ENCODE data around the gene RNH1.
A peak's percentile ranks its signal among the peaks of the same experiment; 100 is the strongest.

Gene RNH1

DNA sequence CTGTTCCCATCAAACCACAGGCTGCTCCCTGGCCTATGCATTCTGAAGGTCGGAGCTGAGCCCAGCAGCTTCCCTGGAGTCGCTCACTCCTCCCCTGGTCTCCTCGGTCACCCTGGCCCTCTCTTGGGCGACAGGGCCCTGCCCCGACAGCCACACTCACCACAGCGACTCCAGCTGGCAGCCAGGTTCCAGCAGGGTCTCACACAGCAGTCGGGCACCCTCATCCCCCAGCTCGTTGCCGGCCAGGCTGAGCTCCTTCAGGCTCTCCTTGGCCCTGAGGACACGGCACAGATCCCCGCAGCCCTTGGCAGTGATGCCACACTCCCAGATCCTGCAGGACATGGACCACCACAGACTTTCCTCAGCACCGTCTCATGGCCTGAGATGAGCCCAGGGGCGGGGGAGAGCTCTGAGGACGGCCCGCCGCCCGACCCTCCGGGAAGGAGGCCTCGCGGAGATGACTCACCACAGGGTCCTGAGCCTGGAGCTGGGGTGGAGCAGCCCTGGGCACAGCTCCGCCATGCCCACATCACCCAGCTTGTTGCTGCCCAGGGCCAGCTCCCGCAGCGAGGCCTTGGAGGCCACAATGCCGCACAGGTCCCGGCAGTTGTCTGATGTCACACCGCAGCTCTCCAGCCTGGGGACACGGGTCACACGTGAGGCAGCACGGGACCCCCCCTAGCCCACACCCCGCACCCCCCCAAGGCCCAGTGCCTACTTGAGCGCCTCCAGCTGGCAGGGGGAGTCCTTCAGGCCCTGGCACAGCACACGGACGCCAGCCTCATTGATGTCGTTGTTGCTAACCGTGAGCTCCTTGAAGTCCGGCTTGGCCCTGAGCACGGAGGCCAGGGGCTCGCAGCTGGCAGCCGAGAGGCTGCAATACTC lies 8.5 kb downstream of the RNH1 start:
- Mint-ChIP-seq H3K4me3 (no peak overlapping the region), H3K27me3 (no peaks in the 10 kb centered on the region), H3K36me3 (peaks cover 70% of the 10 kb centered on the region), H3K27ac (no peak overlapping the region), H3K4me1 (peaks cover 49% of the 10 kb centered on the region), H3K9me3 (no peaks in the 10 kb centered on the region)
- ATAC-seq: no peak

DNA sequence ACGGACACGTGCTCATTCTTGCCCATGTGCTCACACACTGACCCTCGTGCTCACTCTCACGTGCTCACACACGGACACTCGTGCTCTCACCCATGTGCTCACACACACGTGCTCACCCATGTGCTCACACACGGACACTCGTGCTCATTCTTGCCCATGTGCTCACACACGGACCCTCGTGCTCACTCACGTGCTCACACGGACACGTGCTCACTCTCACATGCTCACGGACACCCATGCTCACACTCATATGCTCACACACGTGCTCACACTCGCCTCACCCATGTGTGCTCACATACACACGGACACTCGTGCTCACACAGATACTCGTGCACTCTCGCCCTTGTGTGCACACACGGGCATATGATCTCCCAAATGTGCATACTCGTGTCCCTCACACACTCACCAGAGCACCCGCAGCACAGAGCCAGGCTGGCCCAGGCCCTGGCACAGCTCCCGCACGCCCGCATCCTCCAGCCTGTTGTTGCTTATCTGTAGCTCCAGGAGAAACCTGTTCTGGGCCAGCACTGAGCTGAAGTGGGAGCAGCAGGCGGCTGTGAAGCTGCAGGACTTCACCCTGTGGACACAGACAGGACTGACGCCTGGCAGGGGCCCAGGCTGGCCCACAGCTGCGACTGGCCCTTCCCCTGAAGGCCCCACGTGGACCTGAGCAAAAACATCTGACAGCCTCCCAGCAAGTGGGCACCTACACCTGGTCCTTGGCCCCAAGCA lies 9.3 kb downstream of the RNH1 start:
- H3K9me3 Mint-ChIP-seq: no peaks in the 10 kb centered on the region
- H3K27me3 Mint-ChIP-seq: no peaks in the 10 kb centered on the region
- H3K36me3 Mint-ChIP-seq: peaks cover 74% of the 10 kb centered on the region
- no peak overlapping the region for H3K4me3 Mint-ChIP-seq
- H3K4me1 Mint-ChIP-seq: peaks cover 46% of the 10 kb centered on the region
- ATAC-seq: no peak
- H3K27ac Mint-ChIP-seq: peak overlapping the region; percentile 22

DNA sequence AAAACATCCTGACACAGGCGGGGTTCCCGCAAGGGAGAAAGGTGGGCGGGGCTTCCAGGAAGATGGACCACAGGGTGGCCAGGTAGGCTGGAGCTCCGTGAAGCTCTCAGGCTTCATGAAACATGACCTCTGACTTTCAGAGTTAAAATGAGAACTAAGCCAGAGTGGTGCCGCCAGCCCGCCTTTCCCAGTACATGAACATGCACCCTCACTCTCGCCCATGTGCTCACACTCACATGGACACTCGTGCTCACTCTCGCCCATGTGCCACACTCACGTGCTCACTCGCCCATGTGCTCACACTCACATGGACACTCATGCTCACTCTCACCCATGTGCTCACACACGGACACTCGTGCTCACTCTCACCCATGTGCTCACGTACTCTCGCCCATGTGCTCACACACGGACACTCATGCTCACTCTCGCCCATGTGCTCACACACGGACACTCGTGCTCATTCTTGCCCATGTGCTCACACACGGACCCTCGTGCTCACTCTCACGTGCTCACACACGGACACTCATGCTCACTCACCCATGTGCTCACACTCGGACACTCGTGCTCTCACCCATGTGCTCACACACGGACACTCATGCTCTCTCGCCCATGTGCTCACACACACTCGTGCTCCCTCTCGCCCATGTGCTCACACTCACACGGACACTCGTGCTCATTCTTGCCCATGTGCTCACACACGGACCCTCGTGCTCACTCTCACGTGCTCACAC lies 10.0 kb downstream of the RNH1 start:
- ATAC-seq: no peak
- H3K27me3 Mint-ChIP-seq: no peaks in the 10 kb centered on the region
- no peak overlapping the region for H3K4me3 Mint-ChIP-seq
- H3K27ac Mint-ChIP-seq: peak overlapping the region; percentile 22
- H3K4me1 Mint-ChIP-seq: peaks cover 46% of the 10 kb centered on the region
- H3K36me3 Mint-ChIP-seq: peaks cover 77% of the 10 kb centered on the region
- H3K9me3 Mint-ChIP-seq: no peaks in the 10 kb centered on the region

DNA sequence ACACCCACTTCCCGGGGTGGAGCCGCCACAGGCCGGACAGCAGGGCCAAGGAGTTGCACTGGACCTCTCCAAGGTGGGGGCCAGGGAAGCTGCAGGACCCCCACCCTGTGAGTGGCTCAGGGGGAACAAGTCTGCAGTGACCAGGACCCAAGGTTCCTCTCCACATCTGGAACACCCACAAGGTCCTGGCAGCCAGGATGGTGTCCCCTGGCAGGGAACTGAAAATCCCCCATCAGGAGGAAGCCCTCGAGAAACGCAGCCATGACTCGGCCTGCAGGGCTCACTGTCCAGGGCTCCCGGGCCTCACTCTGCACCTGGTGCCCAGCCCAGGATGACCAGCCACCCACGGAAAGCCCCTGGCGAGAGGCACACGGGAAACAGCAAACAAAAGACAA lies 11.5 kb downstream of the RNH1 start:
- Mint-ChIP-seq H3K9me3 (no peaks in the 10 kb centered on the region), H3K4me1 (peaks cover 33% of the 10 kb centered on the region), H3K36me3 (peaks cover 75% of the 10 kb centered on the region), H3K27ac (no peak overlapping the region), H3K27me3 (no peaks in the 10 kb centered on the region), H3K4me3 (no peak overlapping the region)
- ATAC-seq: no peak

DNA sequence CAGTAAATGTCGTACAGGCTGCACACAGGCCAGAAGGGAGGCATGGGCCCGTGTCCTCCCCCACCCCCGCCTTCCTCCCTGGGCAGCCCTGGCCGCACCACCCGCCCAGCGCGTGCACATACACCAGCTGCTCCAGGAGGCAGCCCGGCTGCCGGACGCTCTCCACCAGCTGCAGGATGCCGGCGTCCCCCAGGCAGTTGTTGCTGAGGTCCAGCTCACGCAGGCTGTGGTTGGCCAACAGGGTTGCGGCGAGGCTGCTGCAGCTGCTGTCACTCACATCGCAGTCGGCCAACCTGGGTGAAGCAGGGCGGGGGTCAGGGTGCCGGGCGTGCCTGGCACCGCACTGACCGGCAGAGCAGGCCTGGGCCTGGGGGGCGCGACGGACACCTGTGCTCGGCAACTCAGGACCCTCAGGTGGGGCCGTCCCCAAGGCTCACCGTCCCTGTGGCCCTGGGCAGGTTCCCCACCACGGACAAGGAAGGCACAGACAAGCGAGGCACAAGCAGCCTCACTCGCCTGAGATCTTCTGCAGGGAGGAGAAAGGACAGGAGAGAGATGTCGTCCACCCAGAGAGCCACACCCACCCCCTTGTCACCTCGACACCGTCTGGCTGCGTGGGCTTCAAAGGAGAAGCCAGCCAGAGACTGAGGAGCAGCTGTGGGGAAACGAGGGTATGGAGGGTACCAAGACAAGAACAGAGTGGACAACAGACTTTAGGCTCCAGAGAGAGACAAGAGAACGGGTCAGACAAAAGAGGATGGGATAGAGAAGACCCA lies 12.1 kb downstream of the RNH1 start:
- Mint-ChIP-seq H3K4me1 (peaks cover 29% of the 10 kb centered on the region), H3K9me3 (no peaks in the 10 kb centered on the region), H3K27ac (no peak overlapping the region), H3K36me3 (peaks cover 75% of the 10 kb centered on the region), H3K27me3 (no peaks in the 10 kb centered on the region), H3K4me3 (no peak overlapping the region)
- ATAC-seq: no peak

DNA sequence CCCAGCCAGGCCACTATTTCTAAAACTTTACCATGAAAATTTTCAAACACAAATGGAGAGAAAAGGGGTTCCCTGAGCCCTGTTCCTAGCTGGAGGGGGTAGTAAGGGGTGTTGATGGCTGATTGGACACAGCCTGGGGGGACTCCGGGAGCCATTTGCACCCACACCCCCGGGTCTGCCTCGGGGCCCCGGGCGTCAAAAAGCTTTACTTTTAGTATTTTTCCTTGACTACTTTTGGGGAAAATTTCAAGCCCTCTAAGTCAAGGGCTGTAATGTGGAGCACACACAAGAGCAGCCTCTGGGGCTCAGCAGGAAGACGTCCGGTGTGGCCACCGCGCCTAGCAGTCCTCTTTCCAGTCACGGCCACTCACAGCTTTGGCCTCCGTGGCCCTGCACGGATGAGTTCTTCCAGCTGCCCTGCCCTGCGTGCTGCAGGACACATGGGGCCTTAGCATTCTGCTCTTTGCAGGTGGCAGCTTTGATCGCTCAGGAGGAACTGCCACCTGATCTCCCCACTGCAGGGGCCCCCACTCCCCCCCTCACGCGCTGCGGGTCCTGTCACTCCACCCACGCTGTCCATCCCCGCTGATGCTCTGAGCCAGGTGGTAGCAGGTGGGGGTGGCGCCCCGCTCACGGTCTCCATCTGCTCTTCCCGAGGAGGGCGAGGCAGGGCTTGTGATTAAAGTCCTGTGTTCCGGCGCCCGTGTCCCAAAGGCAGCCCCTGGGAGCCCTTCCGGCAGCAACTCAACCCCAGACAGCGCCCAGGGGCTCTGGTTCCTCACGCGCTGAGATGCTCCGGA lies 14.4 kb downstream of the RNH1 start:
- H3K36me3 Mint-ChIP-seq: peaks cover 65% of the 10 kb centered on the region
- ATAC-seq: peak; percentile 29

DNA sequence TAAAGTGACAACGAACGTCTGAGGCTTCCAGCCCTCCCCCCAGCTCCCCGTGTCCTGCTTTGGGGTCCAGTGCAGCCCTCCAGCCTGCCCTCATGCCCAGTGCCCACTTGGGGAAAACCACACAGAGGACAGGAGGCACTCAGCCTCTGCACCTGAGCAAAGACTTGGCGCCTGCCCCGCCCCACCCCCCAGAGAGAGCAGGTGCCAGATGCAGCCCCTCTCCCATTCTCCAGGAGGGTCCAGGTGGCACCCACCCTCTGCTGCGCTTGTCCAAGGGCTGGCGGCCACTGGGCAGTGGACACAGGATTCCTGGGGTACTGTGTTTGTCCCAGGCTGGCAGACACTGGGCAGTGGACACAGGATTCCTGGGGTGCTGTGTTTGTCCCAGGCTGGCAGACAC lies 15.7 kb downstream of the RNH1 start:
- Mint-ChIP-seq H3K4me1 (peaks cover 21% of the 10 kb centered on the region), H3K27me3 (no peaks in the 10 kb centered on the region), H3K4me3 (no peak overlapping the region), H3K27ac (no peak overlapping the region), H3K9me3 (no peaks in the 10 kb centered on the region), H3K36me3 (peaks cover 53% of the 10 kb centered on the region)
- ATAC-seq: no peak

More for the DNA sequence above, 14.4 kb downstream of the RNH1 start:
- H3K27me3 Mint-ChIP-seq: no peaks in the 10 kb centered on the region
- no peaks in the 10 kb centered on the region for H3K9me3 Mint-ChIP-seq
- H3K27ac Mint-ChIP-seq: peak overlapping the region; percentile 40
- H3K4me1 Mint-ChIP-seq: peaks cover 28% of the 10 kb centered on the region
- no peak overlapping the region for H3K4me3 Mint-ChIP-seq

DNA sequence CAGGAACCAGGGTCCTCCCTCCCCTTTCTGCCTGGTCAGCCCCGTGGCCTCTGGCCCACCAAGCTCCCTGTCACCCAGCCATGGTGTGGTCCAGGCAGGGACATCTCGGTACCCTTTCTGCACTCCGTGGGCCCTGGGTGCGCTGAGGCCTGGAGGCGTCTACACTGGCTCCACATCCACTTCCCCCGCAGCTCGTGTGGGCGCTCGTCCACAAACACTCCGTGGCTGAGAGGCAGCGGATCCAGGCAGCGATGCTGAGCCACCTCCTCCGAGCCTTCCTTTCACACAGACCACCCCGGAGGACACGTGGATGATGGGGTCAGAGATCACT lies 16.1 kb downstream of the RNH1 start:
- no peak overlapping the region for H3K27ac Mint-ChIP-seq
- peaks cover 51% of the 10 kb centered on the region for H3K36me3 Mint-ChIP-seq
- no peaks in the 10 kb centered on the region for H3K27me3 Mint-ChIP-seq
- no peak overlapping the region for H3K4me3 Mint-ChIP-seq
- H3K4me1 Mint-ChIP-seq: peaks cover 18% of the 10 kb centered on the region
- no peak for ATAC-seq
- H3K9me3 Mint-ChIP-seq: no peaks in the 10 kb centered on the region

DNA sequence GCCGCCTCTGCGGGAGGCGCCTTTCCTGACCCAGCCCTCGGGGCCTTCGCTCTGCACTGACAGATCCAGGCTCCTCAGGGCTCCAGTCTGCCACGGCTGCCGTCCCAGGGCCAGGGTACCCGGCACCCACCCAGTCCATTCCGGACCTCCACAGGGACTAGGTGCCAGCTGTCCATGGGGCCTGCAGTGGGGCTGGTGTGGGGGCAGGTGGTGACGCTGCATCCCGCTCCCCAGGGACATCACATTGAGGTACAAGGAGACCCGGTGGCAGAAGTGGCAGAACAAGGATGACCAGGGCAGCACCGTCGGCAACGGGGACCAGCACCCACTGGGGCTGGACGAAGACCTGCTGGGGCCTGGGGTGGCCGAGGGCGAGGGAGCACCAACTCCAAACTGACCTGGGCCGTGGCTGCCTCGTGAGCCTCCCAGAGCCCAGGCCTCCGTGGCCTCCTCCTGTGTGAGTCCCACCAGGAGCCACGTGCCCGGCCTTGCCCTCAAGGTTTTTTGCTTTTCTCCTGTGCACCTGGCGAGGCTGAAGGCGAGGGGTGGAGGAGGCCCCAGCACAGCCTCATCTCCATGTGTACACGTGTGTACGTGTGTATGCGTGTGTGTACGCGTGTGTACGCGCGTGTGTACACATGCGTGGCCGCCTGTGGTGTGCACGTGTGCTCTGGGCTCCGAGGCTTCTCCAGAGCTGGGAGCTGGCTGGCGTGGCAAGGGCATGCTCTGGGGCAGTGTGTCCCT lies 16.7 kb downstream of the RNH1 start:
- no peaks in the 10 kb centered on the region for H3K9me3 Mint-ChIP-seq
- H3K36me3 Mint-ChIP-seq: peaks cover 45% of the 10 kb centered on the region
- H3K4me3 Mint-ChIP-seq: no peak overlapping the region
- H3K4me1 Mint-ChIP-seq: peaks cover 14% of the 10 kb centered on the region
- H3K27ac Mint-ChIP-seq: no peak overlapping the region
- peak; percentile 2 for ATAC-seq
- H3K27me3 Mint-ChIP-seq: no peaks in the 10 kb centered on the region

DNA sequence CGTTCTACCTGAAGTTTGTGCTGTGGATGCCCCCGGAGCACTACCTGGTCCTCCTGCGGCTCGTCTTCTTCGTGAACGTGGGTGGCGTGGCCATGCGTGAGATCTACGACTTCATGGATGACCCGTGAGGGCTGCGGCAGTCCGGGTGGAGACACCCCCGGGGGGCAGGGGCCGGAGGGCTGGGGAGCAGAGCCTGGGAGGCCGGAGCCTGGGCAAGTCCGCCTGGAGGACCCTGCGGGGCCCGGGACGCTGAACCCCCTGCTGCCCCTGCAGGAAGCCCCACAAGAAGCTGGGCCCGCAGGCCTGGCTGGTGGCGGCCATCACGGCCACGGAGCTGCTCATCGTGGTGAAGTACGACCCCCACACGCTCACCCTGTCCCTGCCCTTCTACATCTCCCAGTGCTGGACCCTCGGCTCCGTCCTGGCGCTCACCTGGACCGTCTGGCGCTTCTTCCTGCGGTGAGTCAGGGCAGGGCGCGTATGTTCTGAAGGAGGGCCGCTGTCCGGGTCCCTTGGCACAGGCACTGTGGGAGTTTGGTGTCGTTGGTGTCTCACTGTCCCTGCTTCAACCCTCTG lies 17.3 kb downstream of the RNH1 start:
- Mint-ChIP-seq H3K9me3 (no peaks in the 10 kb centered on the region), H3K27me3 (no peaks in the 10 kb centered on the region), H3K4me1 (peaks cover 14% of the 10 kb centered on the region), H3K4me3 (no peak overlapping the region), H3K27ac (no peak overlapping the region), H3K36me3 (peaks cover 39% of the 10 kb centered on the region)
- no peak for ATAC-seq

DNA sequence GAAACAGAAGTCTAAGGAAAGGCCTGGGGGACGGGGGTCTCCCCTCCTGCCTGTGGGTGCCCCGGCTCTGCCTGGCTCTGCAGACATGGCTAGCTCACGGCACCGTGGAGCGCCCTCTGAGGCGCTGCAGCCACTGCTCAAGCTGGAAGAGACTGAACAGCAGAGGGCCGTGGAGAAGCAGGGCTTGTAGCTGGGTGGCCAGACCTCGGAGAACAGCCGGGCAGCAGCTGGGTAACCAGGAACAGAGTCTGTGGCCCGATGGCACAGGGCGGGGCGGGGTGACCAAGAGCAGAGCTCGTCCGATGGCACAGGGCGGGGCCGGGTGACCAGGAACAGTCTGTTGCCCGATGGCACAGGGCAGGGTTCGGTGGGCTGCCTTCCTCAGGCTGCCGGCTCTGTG lies 18.1 kb downstream of the RNH1 start:
- no peak overlapping the region for H3K4me3 Mint-ChIP-seq
- ATAC-seq: no peak
- no peak overlapping the region for H3K27ac Mint-ChIP-seq
- H3K4me1 Mint-ChIP-seq: peaks cover 14% of the 10 kb centered on the region
- no peaks in the 10 kb centered on the region for H3K27me3 Mint-ChIP-seq
- no peaks in the 10 kb centered on the region for H3K9me3 Mint-ChIP-seq
- peaks cover 39% of the 10 kb centered on the region for H3K36me3 Mint-ChIP-seq

DNA sequence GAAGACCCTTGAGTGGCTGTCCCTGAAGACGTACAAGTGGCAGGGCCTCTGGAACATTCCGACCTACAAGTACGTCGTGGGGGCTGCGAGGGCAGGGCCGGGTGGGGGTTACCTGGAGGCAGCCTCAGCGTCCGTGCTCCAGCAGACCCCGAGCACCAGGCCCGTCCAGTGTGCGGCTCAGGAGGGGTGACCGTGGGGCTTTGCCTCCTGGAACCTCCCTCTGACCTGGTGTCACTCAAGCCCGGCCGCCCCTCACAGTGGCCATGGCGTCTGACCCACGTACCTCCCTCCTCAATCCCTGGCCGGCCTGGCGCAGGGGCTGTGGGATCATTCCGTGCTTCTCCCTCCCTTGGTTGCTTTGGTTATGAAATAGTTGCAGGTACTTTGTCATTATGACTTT lies 18.5 kb downstream of the RNH1 start:
- Mint-ChIP-seq H3K36me3 (peaks cover 39% of the 10 kb centered on the region), H3K4me3 (no peak overlapping the region), H3K27ac (no peak overlapping the region), H3K27me3 (no peaks in the 10 kb centered on the region), H3K9me3 (no peaks in the 10 kb centered on the region), H3K4me1 (peaks cover 14% of the 10 kb centered on the region)
- no peak for ATAC-seq

DNA sequence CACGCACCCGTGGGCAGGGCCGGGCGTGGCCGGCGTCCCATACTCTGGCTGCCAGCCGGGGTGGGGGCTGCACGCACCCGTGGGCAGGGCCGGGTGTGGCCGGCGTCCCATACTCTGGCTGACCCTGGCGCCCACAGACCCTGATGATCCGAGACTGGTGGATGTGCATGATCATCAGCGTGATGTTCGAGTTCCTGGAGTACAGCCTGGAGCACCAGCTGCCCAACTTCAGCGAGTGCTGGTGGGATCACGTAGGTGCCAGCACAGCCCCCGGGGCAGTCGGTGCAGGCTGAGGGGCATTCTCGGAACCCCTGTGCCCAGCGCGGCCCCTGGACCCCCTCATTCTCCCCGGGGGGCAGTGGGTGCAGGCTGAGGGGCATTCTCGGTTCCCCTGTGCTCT lies 19.0 kb downstream of the RNH1 start:
- Mint-ChIP-seq H3K27me3 (no peaks in the 10 kb centered on the region), H3K4me3 (no peak overlapping the region), H3K27ac (no peak overlapping the region)

More for the DNA sequence above, 19.0 kb downstream of the RNH1 start:
- H3K36me3 Mint-ChIP-seq: peaks cover 38% of the 10 kb centered on the region
- H3K4me1 Mint-ChIP-seq: peaks cover 13% of the 10 kb centered on the region
- H3K9me3 Mint-ChIP-seq: no peaks in the 10 kb centered on the region
- no peak for ATAC-seq
